ENCODE results near the gene P2RY8.
A peak's percentile ranks its signal among the peaks of the same experiment; 100 is the strongest.
"Not testable (repeated sequence)": the region's sequence is repeated elsewhere in the genome, so short reads cannot be mapped to it uniquely, and the experiment has no call there.

P2RY8 gene

GRCh38 chrX:1542994-1543725 lies 6.2 kb upstream of the P2RY8 start:
- DNase-seq = no peak

GRCh38 chrX:1539146-1539545 lies 2.2 kb upstream of the P2RY8 start:
- DNase-seq = not testable (repeated sequence)

GRCh38 chrX:1537716-1538090 lies 718 bp upstream of the P2RY8 start:
- DNase-seq = not testable (repeated sequence)

GRCh38 chrX:1536712-1537030 lies 314 bp downstream of the P2RY8 start:
- no peak for DNase-seq

- peak; percentile 85 for DNase-seq
Measured at GRCh38 chrX:1535241-1536041, 1.5 kb downstream of the P2RY8 start.

- peak; percentile 35 for DNase-seq
Measured at GRCh38 chrX:1534301-1535168, 2.5 kb downstream of the P2RY8 start.

GRCh38 chrX:1533058-1533457 lies 3.9 kb downstream of the P2RY8 start:
- DNase-seq = no peak

- no peak for DNase-seq
Measured at GRCh38 chrX:1531096-1531890, 5.7 kb downstream of the P2RY8 start.

GRCh38 chrX:1529756-1530155 lies 7.2 kb downstream of the P2RY8 start:
- DNase-seq = no peak

GRCh38 chrX:1529328-1529727 lies 7.7 kb downstream of the P2RY8 start:
- no peak for DNase-seq

- DNase-seq = no peak
Measured at GRCh38 chrX:1528884-1529203, 8.1 kb downstream of the P2RY8 start.

- no peak for DNase-seq
Measured at GRCh38 chrX:1528186-1528883, 8.7 kb downstream of the P2RY8 start.

GRCh38 chrX:1527457-1527856 lies 9.5 kb downstream of the P2RY8 start:
- no peak for DNase-seq

- no peak for DNase-seq
Measured at GRCh38 chrX:1526565-1526964, 10.4 kb downstream of the P2RY8 start.

GRCh38 chrX:1525583-1526355 lies 11.2 kb downstream of the P2RY8 start:
- no peak for DNase-seq

- no peak for DNase-seq
Measured at GRCh38 chrX:1524874-1525582, 12.0 kb downstream of the P2RY8 start.

- not testable (repeated sequence) for DNase-seq
Measured at GRCh38 chrX:1522905-1523304, 14.1 kb downstream of the P2RY8 start.

GRCh38 chrX:1521459-1521956 lies 15.5 kb downstream of the P2RY8 start:
- DNase-seq = peak; percentile 98

- DNase-seq = no peak
Measured at GRCh38 chrX:1520350-1520749, 16.6 kb downstream of the P2RY8 start.

GRCh38 chrX:1519022-1519497 lies 17.9 kb downstream of the P2RY8 start:
- no peak for DNase-seq

All from MV-4-11 (cell line).